ENCODE data around the gene BBOF1. TPM values are rescaled to one million over a fixed set of nuclear protein-coding genes. Genes with fewer than 3 reads are reported as not detected.
"Not testable (repeated sequence)": the region's sequence is repeated elsewhere in the genome, so short reads cannot be mapped to it uniquely, and the experiment has no call there.

Gene BBOF1
- total RNA-seq, 1 donor from 2014 or later: 5.6 TPM

- intact Hi-C loops (cut with DNase I): no loop called here
- Histone ChIP-seq H3K4me3 (no peak overlapping the region), H3K27me3 (no peaks in the 10 kb centered on the region), H3K36me3 (peaks cover 0 to 13% of the 10 kb centered on the region in 2 donors), H3K27ac (no peak overlapping the region), H3K9me3 (no peaks in the 10 kb centered on the region), H3K4me1 (no peaks in the 10 kb centered on the region)
- no peak for DNase-seq (ENCODE audit: extremely low spot score in 2 of 2)
- TF ChIP-seq POLR2A (IDR thresholded peaks at IDR 0.05) (no peak), POLR2AphosphoS5 (IDR thresholded peaks at IDR 0.05; ENCODE audit: insufficient read depth in 1 of 2, low read depth in 1 of 2) (no peak), CTCF (IDR thresholded peaks at IDR 0.05) (no peak)
Observed at GRCh38 chr14:73988065-73988464, 31.1 kb upstream of the BBOF1 start.

GRCh38 chr14:73988656-73989055, 30.5 kb upstream of the BBOF1 start:
- DNase-seq (ENCODE audit: extremely low spot score in 2 of 2); H3K4me3 ChIP-seq; intact Hi-C loops (cut with DNase I); H3K27me3 ChIP-seq; H3K9me3 ChIP-seq; H3K27ac ChIP-seq; H3K4me1 ChIP-seq: not testable (repeated sequence)
- peaks cover 0 to 11% of the 10 kb centered on the region in 2 donors for H3K36me3 ChIP-seq

GRCh38 chr14:73991092-73991491, 28.1 kb upstream of the BBOF1 start:
- Histone ChIP-seq H3K4me3 (no peak overlapping the region), H3K27me3 (no peaks in the 10 kb centered on the region), H3K9me3 (no peaks in the 10 kb centered on the region), H3K27ac (no peak overlapping the region), H3K36me3 (peaks cover 0 to 9% of the 10 kb centered on the region in 2 donors), H3K4me1 (no peaks in the 10 kb centered on the region)
- no peak for DNase-seq (ENCODE audit: extremely low spot score in 2 of 2)
- intact Hi-C loops (cut with DNase I): no loop called here
- TF ChIP-seq CTCF (IDR thresholded peaks at IDR 0.05) (no peak), POLR2A (IDR thresholded peaks at IDR 0.05) (no peak), POLR2AphosphoS5 (IDR thresholded peaks at IDR 0.05; ENCODE audit: insufficient read depth in 1 of 2, low read depth in 1 of 2) (no peak)

- H3K36me3 ChIP-seq; intact Hi-C loops (cut with DNase I): not testable (repeated sequence)
Observed at GRCh38 chr14:73994926-73995325, 24.2 kb upstream of the BBOF1 start.

GRCh38 chr14:73995977-73996378, 23.2 kb upstream of the BBOF1 start:
- no peak for DNase-seq (ENCODE audit: extremely low spot score in 2 of 2)
- no peak for TF ChIP-seq CTCF (IDR thresholded peaks at IDR 0.05)
- no peak for TF ChIP-seq POLR2A (IDR thresholded peaks at IDR 0.05)
- TF ChIP-seq POLR2AphosphoS5 (IDR thresholded peaks at IDR 0.05; ENCODE audit: insufficient read depth in 1 of 2, low read depth in 1 of 2): no peak
- Histone ChIP-seq H3K36me3 (no peaks in the 10 kb centered on the region), H3K4me3 (no peak overlapping the region), H3K27ac (no peak overlapping the region), H3K4me1 (no peaks in the 10 kb centered on the region), H3K9me3 (no peaks in the 10 kb centered on the region), H3K27me3 (no peaks in the 10 kb centered on the region)
- intact Hi-C loops (cut with DNase I): no loop called here

More at GRCh38 chr14:73994926-73995325, 24.2 kb upstream of the BBOF1 start:
- not testable (repeated sequence) for H3K4me1 ChIP-seq; H3K9me3 ChIP-seq; H3K27me3 ChIP-seq; H3K27ac ChIP-seq; H3K4me3 ChIP-seq; DNase-seq (ENCODE audit: extremely low spot score in 2 of 2)

- no peaks in the 10 kb centered on the region for H3K36me3 ChIP-seq
- DNase-seq (ENCODE audit: extremely low spot score in 2 of 2): no peak
- no peaks in the 10 kb centered on the region for H3K9me3 ChIP-seq
- TF ChIP-seq CTCF (IDR thresholded peaks at IDR 0.05) (no peak), POLR2AphosphoS5 (IDR thresholded peaks at IDR 0.05; ENCODE audit: insufficient read depth in 1 of 2, low read depth in 1 of 2) (no peak), POLR2A (IDR thresholded peaks at IDR 0.05) (no peak)
- no peaks in the 10 kb centered on the region for H3K4me1 ChIP-seq
- H3K27ac ChIP-seq: no peak overlapping the region
- no peaks in the 10 kb centered on the region for H3K27me3 ChIP-seq
- no peak overlapping the region for H3K4me3 ChIP-seq
- intact Hi-C loops (cut with DNase I): no loop called here
Observed at GRCh38 chr14:73996731-73997107, 22.4 kb upstream of the BBOF1 start.
